GM12891 (cell line): Measurements from ENCODE around the gene ETS2.

Experiments used
- DNase-seq: peaks from one replicate; pipeline ENCODE4 v3.0.0; 2011; ENCODE audit warnings: low spot score; ENCODE audit not compliant: insufficient read length
- FAIRE-seq: peaks from 2 replicates; lab custom pipeline; 2011; peaks lifted over from hg19 to GRCh38; lab: Jason Lieb, UNC
- PAX5 ChIP-seq: IDR thresholded peaks from 2 replicates; pipeline ENCODE4 v1.6.1; 2011; ENCODE audit warnings: low read length, moderate library complexity, mild to moderate bottlenecking; ENCODE audit not compliant: insufficient read depth, severe bottlenecking
- POLR2A ChIP-seq: IDR thresholded peaks from 2 replicates; pipeline ENCODE4 v1.6.1; 2011; ENCODE audit warnings: low read depth, low read length, control low read depth
- POLR2AphosphoS5 ChIP-seq: IDR thresholded peaks from 2 replicates; pipeline ENCODE4 v1.6.1; 2011; ENCODE audit warnings: low read depth, low read length, control low read depth
- POU2F2 ChIP-seq: IDR thresholded peaks from 2 replicates; pipeline ENCODE4 v1.6.1; 2011; ENCODE audit warnings: low read depth, mild to moderate bottlenecking, control low read depth, low read length, moderate library complexity
- SPI1 ChIP-seq: IDR thresholded peaks from 2 replicates; pipeline ENCODE4 v1.6.1; 2011; ENCODE audit warnings: low read depth, low read length, control low read depth
- TAF1 ChIP-seq: IDR thresholded peaks from 2 replicates; pipeline ENCODE4 v1.6.1; 2011; ENCODE audit warnings: low read depth, low read length, control low read depth

Gene ETS2

DNA sequence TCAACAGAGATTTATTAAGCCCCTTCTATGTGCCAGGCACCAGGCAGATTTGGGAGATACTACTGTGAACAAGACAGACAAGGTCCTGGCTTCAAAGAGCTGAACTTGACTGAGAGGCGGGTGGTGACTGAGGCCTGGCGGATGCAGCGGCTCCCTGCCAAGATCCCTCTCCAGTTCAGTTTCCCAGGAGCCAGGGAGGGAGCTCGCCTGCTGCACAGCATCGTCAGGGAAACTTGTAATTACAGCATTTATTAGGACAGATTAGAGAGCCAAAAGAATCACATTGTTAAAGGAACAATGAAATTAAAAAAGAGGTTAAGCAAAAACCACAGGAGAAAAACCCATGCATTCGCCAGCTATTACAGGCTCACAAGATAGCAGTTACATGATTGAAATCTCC lies 55.3 kb downstream of the ETS2 start:
- no peak for FAIRE-seq
- DNase-seq, result no peak
- TF ChIP-seq POLR2AphosphoS5 (no peak), POU2F2 (no peak), SPI1 (no peak), PAX5 (no peak), TAF1 (no peak), POLR2A (no peak)

- TF ChIP-seq POLR2AphosphoS5 (no peak), PAX5 (no peak), POLR2A (no peak), TAF1 (no peak), POU2F2 (peak; percentile 96)
- DNase-seq, result no peak
- FAIRE-seq, result no peak
Measured at GRCh38 chr21:38861989-38862683, 56.4 kb downstream of the ETS2 start.

DNA sequence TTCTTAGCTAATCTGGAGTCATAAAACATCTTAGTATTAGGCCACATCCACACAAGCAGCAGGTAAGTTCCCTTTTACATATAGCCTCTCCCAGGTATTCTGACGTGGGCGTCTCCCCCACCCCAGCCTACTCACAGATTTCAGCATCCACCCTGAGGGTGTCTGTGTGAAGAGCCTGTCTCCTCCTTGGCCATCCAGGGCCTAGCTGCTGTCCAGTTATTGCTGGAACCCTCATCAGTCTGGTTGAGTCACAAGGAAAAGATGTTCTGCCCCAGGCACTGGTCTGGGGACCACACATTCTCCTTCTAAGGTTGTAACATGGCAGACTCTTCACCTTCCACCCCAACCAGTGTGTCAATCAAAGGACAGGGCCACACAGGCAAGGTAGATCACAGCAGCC lies 57.6 kb downstream of the ETS2 start:
- TF ChIP-seq POU2F2 (no peak), SPI1 (no peak), PAX5 (no peak), POLR2AphosphoS5 (no peak), POLR2A (no peak), TAF1 (no peak)
- DNase-seq (no peak), FAIRE-seq (no peak)

GRCh38 chr21:38863843-38864363 lies 58.2 kb downstream of the ETS2 start:
- FAIRE-seq (no peak), DNase-seq (no peak)
- no peak for TF ChIP-seq POLR2A
- TF ChIP-seq PAX5, result no peak
- TF ChIP-seq POU2F2, result no peak
- TF ChIP-seq SPI1, result no peak
- no peak for TF ChIP-seq TAF1
- no peak for TF ChIP-seq POLR2AphosphoS5

DNA sequence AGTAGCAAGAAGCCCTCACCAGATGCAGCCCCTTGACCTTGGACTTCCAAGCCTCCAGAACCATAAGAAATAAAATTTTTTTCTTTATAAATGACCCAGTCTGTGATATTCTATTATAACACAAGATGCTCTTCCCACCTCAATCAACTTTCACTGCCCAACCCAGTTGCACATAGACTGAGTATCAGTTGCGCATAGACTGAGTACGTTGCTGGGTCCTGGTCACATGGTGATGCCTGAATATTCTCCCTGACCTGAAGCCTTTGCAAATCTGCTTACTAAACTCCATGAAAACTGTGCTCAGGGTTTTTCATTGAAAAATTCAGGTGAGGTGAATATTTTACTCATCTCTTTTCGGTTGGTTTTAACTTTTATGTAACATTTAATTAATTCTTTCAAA lies 59.2 kb downstream of the ETS2 start:
- no peak for TF ChIP-seq POLR2AphosphoS5
- no peak for TF ChIP-seq POU2F2
- TF ChIP-seq TAF1, result no peak
- no peak for TF ChIP-seq POLR2A
- TF ChIP-seq PAX5, result no peak
- no peak for TF ChIP-seq SPI1
- no peak for DNase-seq
- no peak for FAIRE-seq

DNA sequence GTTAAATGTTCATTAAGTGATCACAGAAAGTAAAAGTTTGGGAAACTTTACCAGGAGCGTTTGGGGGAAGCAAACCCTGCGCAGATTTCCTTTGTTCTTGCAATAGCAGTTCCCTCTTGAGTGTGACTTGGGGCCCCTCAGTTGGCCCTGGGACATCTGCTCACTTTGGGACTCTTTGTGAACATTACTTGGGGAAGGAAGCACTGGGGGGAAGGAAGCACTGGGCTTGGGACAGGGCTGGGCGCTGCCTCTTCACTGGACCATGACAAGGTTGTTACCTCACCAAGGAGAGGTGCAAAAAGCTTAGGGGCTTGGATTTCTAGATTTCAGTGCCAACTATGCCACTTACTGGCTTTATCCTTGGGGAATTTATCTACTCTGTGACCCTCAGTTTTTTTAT lies 63.5 kb downstream of the ETS2 start:
- TF ChIP-seq SPI1 (no peak), POLR2A (no peak), POU2F2 (no peak), TAF1 (no peak), POLR2AphosphoS5 (no peak), PAX5 (no peak)
- no peak for DNase-seq
- no peak for FAIRE-seq

- DNase-seq, result no peak
- no peak for FAIRE-seq
- TF ChIP-seq POLR2AphosphoS5 (no peak), POU2F2 (no peak), SPI1 (no peak), POLR2A (no peak), PAX5 (no peak), TAF1 (no peak)
Measured at GRCh38 chr21:38869946-38870345, 64.2 kb downstream of the ETS2 start.
